CD4-positive, alpha-beta T cell treated with Interleukin-2 at 100 ng/mL for 4 hours (primary cell): ENCODE measurements around the gene LRRC49.

Experiments
- DNase-seq: peaks from one replicate; pipeline ENCODE4 v3.0.0-alpha.2; 2020; ENCODE audit warnings: low spot score

Gene LRRC49

GRCh38 chr15:71051539-71051938, 158.9 kb downstream of the LRRC49 start:
- no peak for DNase-seq

GRCh38 chr15:71052356-71052755, 159.7 kb downstream of the LRRC49 start:
- DNase-seq, result no peak

DNA sequence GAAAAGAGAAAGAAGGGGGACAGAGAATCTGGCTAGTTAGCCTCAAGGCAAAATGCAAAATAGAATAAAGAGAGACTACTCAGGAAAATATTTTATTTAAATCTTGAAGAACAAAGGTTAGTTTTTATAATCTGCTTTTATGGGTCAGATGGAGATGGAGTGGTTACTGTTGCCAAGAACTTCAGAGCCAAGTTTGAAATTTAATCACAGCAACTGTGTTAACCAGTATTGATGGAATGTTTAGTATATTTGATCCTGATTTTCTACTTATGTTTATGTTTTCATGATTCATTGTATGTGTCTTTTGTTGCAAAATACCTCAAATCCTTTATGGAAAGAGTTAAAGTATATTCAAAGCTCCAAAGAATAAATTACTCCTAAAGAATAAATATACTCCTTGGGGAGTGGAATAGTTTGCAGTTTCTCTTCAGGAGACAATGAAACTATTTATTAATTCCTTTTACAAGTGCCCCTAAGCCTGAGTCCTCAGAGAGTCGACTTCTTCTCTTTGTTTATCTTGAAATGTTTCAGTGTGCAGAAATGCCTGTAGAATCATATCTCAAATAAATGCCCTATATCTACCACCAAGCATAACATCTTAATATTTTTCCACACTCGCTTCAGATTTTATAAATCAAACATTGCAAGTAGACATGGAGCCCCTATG, 161.8 kb downstream of the LRRC49 start:
- DNase-seq, result no peak

GRCh38 chr15:71055461-71055860, 162.8 kb downstream of the LRRC49 start:
- no peak for DNase-seq

- no peak for DNase-seq
These were observed 163.5 kb downstream of the LRRC49 start for GRCh38 chr15:71056111-71056510.

DNA sequence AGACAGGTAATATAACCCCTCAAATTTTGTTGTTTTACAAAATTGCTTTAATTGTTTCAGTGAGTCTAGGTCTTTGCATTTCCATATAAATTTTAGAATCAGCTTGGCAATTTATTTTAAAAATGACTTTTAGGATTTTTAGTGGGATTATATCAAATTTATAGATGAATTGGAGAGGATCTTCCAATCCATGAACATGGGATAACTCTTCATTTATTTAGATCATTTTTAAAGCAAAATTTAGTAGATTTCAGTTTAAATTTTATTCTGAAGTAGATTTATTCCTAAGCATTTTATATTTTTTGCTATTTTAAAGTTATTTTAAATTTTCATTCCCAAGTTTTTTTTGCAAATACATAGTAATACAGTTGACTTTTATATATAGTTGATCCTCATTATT, 164.5 kb downstream of the LRRC49 start:
- DNase-seq, result no peak

- no peak for DNase-seq
These were observed 165.0 kb downstream of the LRRC49 start for GRCh38 chr15:71057581-71057980.

- no peak for DNase-seq
These were observed 168.4 kb downstream of the LRRC49 start for GRCh38 chr15:71060983-71061382.

DNA sequence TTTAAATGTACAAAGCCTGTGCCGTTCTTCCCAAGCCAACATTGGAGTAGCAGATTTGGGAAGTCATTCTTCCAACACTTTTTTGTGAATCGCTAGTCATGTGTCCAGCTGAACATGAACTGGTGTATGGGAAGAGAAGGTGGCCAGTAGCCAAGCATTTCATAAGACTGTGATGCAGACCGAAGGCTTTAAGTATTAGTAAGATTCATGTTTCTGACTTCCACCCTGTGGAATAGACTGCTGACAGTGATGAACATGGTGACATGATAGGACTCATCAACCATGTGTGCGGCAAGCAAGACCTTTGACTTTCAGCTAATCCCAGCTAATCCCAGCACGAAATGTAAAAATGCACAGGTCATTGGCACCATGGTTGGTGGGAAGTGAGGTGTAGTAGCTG, 174.4 kb downstream of the LRRC49 start:
- DNase-seq, result no peak

GRCh38 chr15:71069693-71070092, 177.1 kb downstream of the LRRC49 start:
- DNase-seq, result no peak

GRCh38 chr15:71071529-71071928, 178.9 kb downstream of the LRRC49 start:
- DNase-seq, result no peak

DNA sequence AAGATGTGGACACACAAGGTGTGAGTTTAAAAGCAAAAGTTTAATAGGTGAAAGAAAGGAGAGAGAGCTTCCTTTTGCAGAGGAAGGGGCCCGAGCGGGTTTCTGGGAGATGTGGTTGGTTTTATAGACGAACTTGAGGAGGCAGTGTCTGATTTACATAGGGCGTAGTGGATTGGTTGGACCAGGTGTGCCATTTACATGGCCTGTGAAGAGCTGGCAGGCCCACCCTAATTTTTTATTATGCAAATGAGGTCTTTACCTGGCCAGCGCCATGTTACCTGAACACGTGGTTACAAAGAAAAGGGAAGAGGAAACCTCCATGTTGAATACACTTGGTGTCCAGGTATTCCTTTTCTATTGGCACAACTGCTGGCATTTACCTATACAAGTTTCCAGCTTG, 179.8 kb downstream of the LRRC49 start:
- no peak for DNase-seq

- DNase-seq, result no peak
These were observed 186.0 kb downstream of the LRRC49 start for GRCh38 chr15:71078506-71079207.

- DNase-seq, result no peak
These were observed 186.8 kb downstream of the LRRC49 start for GRCh38 chr15:71079208-71080044.

- no peak for DNase-seq
These were observed 187.5 kb downstream of the LRRC49 start for GRCh38 chr15:71080166-71080565.

- no peak for DNase-seq
These were observed 188.1 kb downstream of the LRRC49 start for GRCh38 chr15:71080705-71081104.

DNA sequence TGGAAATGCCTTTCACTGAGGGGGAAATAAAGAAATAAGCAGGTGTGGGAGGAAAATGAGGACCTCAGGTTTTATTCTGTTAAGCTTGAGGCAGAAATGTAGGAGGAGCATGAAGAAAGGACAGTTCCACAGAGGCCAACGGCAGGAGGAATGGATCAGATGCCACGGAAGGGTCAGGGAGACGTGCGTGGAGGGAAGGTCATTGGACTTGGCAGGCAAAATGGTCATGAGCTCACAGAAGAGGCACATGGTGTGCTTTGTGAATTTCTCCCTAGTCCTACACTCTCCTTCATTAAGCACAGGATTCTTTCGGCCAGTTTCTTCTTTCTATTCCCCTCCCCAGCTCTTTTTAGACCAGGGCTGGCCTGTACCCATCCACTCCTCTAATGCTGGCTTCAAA, 190.2 kb downstream of the LRRC49 start:
- no peak for DNase-seq

DNA sequence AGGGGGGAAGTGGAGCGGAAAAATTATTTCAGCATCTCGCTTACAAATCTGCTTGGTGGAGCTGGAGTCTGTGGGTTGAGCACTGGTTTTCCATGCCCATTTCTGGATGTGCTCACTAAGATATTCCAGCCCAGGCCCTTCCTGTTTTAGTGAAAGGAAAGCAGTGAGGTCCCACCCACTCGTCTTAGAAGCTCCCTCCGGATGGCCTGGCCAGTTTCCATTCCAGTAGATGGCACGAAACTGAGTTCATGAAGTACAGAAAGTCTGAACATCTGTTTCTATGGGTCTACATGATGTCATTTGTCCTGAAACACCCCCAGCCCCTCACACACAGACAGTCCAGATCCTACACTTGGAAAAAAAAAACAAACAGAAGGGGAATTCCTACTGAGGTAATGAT, 190.7 kb downstream of the LRRC49 start:
- no peak for DNase-seq

DNA sequence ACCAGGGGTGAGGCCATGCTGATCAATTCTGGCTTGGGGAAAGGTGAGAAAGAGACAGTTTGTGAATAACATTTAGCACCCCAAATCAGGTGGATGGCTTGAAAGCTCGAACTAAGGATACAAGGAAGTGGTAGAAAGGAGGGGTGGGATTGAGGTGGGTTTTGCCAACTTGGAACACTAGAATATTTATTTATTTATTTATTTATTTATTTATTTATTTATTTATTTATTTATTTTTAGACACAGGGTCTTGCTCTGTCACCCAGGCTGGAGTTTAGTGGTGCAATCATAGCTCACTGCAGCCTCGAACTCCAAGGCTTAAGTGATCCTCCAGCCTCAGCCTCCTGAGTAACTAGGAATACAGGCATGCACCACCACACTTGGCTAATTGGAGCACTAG, 191.6 kb downstream of the LRRC49 start:
- no peak for DNase-seq

DNA sequence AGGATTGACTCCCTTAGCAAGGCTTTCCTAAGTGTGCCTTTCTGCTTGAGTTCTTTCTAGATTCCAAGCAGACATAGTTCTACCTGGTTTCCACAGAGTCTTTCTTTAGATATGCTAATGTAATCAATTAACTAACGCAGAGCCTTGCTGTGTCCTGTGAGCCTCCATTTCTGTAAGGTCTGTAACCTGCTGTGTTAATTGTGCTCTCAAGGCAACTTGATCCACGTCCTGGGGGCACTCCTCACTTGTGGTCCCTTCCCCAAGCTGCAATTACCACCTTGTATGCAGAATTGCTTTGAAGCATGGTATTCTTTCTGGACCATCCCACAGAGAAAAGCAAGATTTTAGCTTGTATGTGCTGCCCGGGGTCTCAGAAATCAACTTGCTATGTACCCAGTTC, 193.2 kb downstream of the LRRC49 start:
- DNase-seq, result no peak

- no peak for DNase-seq
These were observed 195.5 kb downstream of the LRRC49 start for GRCh38 chr15:71088155-71088554.

DNA sequence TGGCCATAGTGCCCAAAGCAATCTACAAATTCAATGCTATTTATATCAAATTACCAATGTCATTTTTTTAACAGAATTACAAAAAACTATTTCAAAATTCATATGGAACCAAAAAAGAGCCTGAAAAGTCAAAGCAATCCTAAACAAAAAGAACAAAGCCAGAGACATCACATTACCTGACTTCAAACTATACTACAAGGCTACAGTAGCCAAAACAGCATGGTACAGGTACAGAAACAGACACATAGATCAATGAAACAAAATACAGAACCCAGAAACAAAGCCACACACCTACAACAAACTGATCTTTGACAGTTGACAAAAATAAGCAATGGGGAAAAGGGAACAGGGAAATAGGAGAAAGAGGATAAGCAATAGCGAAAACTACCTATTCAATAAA, 196.1 kb downstream of the LRRC49 start:
- DNase-seq, result no peak

GRCh38 chr15:71089801-71090200, 197.2 kb downstream of the LRRC49 start:
- DNase-seq, result no peak
